IPS-20b (cell line): Measurements from ENCODE around the gene PAFAH2.

Experiments used
- H3K27ac ChIP-seq: one replicate; pipeline ENCODE4 v1.5.1; 2013; ENCODE audit warnings: low read length
- H3K27me3 ChIP-seq: 2 replicates; pipeline ENCODE4 v1.6.1; 2013; ENCODE audit warnings: mild to moderate bottlenecking, low read length, inconsistent platforms; ENCODE audit not compliant: insufficient read depth
- H3K36me3 ChIP-seq: 2 replicates; pipeline ENCODE4 v1.6.1; 2013; ENCODE audit warnings: low read depth, mild to moderate bottlenecking, inconsistent platforms, low read length, moderate library complexity; ENCODE audit not compliant: insufficient read depth
- H3K4me1 ChIP-seq: 2 replicates; pipeline ENCODE4 v1.6.1; 2013; ENCODE audit warnings: mild to moderate bottlenecking, control low read depth, inconsistent platforms, low read length, moderate library complexity; ENCODE audit not compliant: insufficient read depth
- H3K4me3 ChIP-seq: 2 replicates; pipeline ENCODE4 v1.5.1; 2013; ENCODE audit warnings: mild to moderate bottlenecking, low read length, inconsistent platforms
- H3K9ac ChIP-seq: 2 replicates; pipeline ENCODE4 v1.6.1; 2013; ENCODE audit warnings: low read depth, mild to moderate bottlenecking, inconsistent platforms, low read length, moderate library complexity
- H3K9me3 ChIP-seq: 2 replicates; pipeline ENCODE4 v1.6.1; 2013; ENCODE audit warnings: mild to moderate bottlenecking, low read depth, low read length, inconsistent platforms; ENCODE audit not compliant: insufficient read depth

The PAFAH2 gene

GRCh38 chr1:25917996-25918395, 79.9 kb downstream of the PAFAH2 start:
- peaks cover 6% of the 10 kb centered on the region; the same call in 1 of the 2 replicates for H3K27me3 ChIP-seq
- no peak overlapping the region for H3K27ac ChIP-seq

GRCh38 chr1:25916460-25916859, 81.4 kb downstream of the PAFAH2 start:
- no peaks in the 10 kb centered on the region; the same call in 1 of the 2 replicates for H3K4me1 ChIP-seq
- H3K9ac ChIP-seq: no peak overlapping the region
- H3K27ac ChIP-seq: no peak overlapping the region
- H3K27me3 ChIP-seq: no peaks in the 10 kb centered on the region
- no peaks in the 10 kb centered on the region for H3K36me3 ChIP-seq
- H3K9me3 ChIP-seq: no peaks in the 10 kb centered on the region
- H3K4me3 ChIP-seq: no peak overlapping the region

More at GRCh38 chr1:25917996-25918395, 79.9 kb downstream of the PAFAH2 start:
- H3K9me3 ChIP-seq: no peaks in the 10 kb centered on the region
- peaks cover 8% of the 10 kb centered on the region for H3K4me1 ChIP-seq
- H3K4me3 ChIP-seq: no peak overlapping the region
- H3K36me3 ChIP-seq: no peaks in the 10 kb centered on the region
- H3K9ac ChIP-seq: no peak overlapping the region

GRCh38 chr1:25914074-25914995, 83.5 kb downstream of the PAFAH2 start:
- Histone ChIP-seq H3K4me3 (no peak overlapping the region), H3K27ac (no peak overlapping the region), H3K36me3 (no peaks in the 10 kb centered on the region), H3K9me3 (no peaks in the 10 kb centered on the region), H3K9ac (no peak overlapping the region), H3K4me1 (no peaks in the 10 kb centered on the region), H3K27me3 (no peaks in the 10 kb centered on the region)

- Histone ChIP-seq H3K36me3 (no peaks in the 10 kb centered on the region), H3K27ac (no peak overlapping the region), H3K9ac (no peak overlapping the region), H3K9me3 (no peaks in the 10 kb centered on the region), H3K27me3 (no peaks in the 10 kb centered on the region), H3K4me3 (no peak overlapping the region), H3K4me1 (no peaks in the 10 kb centered on the region)
Measured at GRCh38 chr1:25913206-25913605, 84.7 kb downstream of the PAFAH2 start.

- Histone ChIP-seq H3K36me3 (no peaks in the 10 kb centered on the region), H3K27ac (no peak overlapping the region), H3K9ac (no peak overlapping the region), H3K27me3 (no peaks in the 10 kb centered on the region), H3K4me3 (no peak overlapping the region), H3K9me3 (no peaks in the 10 kb centered on the region), H3K4me1 (peaks cover 5% of the 10 kb centered on the region; the same call in 1 of the 2 replicates)
Measured at GRCh38 chr1:25912076-25912831, 85.6 kb downstream of the PAFAH2 start.

GRCh38 chr1:25911162-25911561, 86.7 kb downstream of the PAFAH2 start:
- peaks cover 12% of the 10 kb centered on the region; the same call in 1 of the 2 replicates for H3K4me1 ChIP-seq
- no peaks in the 10 kb centered on the region for H3K27me3 ChIP-seq
- H3K4me3 ChIP-seq: no peak overlapping the region
- H3K27ac ChIP-seq: no peak overlapping the region
- H3K36me3 ChIP-seq: no peaks in the 10 kb centered on the region
- no peaks in the 10 kb centered on the region for H3K9me3 ChIP-seq
- H3K9ac ChIP-seq: no peak overlapping the region
